Activated T-cell treated with anti-CD3 and anti-CD28 coated beads, Interleukin-2, amount 50 U/mL, for 48 hours (primary cell): Measurements from ENCODE around the gene CAPN10.
"Not testable (repeated sequence)": the region's sequence is repeated elsewhere in the genome, so short reads cannot be mapped to it uniquely, and the experiment has no call there.

Experiments used
- DNase-seq, 2 experiments: peaks; one replicate each; pipeline ENCODE4 v3.0.0-alpha.2; 2020

Gene CAPN10

GRCh38 chr2:240586198-240586918 is at the start of gene CAPN10:
CAPN10 (plus strand) TSS chr2:240586734; CDS start chr2:240586912, 178 bp downstream.
- peak; percentile 96 to 97 for DNase-seq

- DNase-seq: no peak
Observed at GRCh38 chr2:240538031-240538780, 48.3 kb upstream of the CAPN10 start.

GRCh38 chr2:240539101-240539500 is 47.4 kb upstream of the CAPN10 start:
- not testable (repeated sequence) for DNase-seq

- DNase-seq: no peak
Observed at GRCh38 chr2:240539906-240540305, 46.6 kb upstream of the CAPN10 start.

GRCh38 chr2:240551288-240551687 is 35.2 kb upstream of the CAPN10 start:
- DNase-seq: no peak

- no peak for DNase-seq
Observed at GRCh38 chr2:240551811-240552210, 34.7 kb upstream of the CAPN10 start.

- DNase-seq: no peak
Observed at GRCh38 chr2:240553956-240554480, 32.5 kb upstream of the CAPN10 start.

- DNase-seq: no peak
Observed at GRCh38 chr2:240554767-240555493, 31.6 kb upstream of the CAPN10 start.

- DNase-seq: no peak
Observed at GRCh38 chr2:240555541-240556250, 30.8 kb upstream of the CAPN10 start.

- peak; percentile 82 to 84 for DNase-seq
Observed at GRCh38 chr2:240556553-240557100, 29.9 kb upstream of the CAPN10 start.

GRCh38 chr2:240557101-240557751 is 29.3 kb upstream of the CAPN10 start:
- peak in 1 of 2 experiments; percentile 28 for DNase-seq

- DNase-seq: peak; percentile 85 to 87
Observed at GRCh38 chr2:240557808-240558207, 28.7 kb upstream of the CAPN10 start, which contains the start of gene ANKMY1. ANKMY1 (minus strand) TSS chr2:240557988; CDS start chr2:240557335, 653 bp downstream.

GRCh38 chr2:240558236-240558761 is 28.2 kb upstream of the CAPN10 start:
- DNase-seq: peak in 1 of 2 experiments; percentile 25

GRCh38 chr2:240559286-240559685 is 27.2 kb upstream of the CAPN10 start:
- peak in 1 of 2 experiments; percentile 43 for DNase-seq

GRCh38 chr2:240560084-240560479 is 26.5 kb upstream of the CAPN10 start, which contains the start of gene DUSP28:
DUSP28 (plus strand) TSS chr2:240560357; CDS start chr2:240560685, 328 bp downstream.
- peak; percentile 91 to 95 for DNase-seq

- peak; percentile 100 for DNase-seq
Observed at GRCh38 chr2:240560480-240561324, 25.8 kb upstream of the CAPN10 start.

- DNase-seq: peak; percentile 29 to 36
Observed at GRCh38 chr2:240561325-240561971, 25.1 kb upstream of the CAPN10 start.

- not testable (repeated sequence) for DNase-seq
Observed at GRCh38 chr2:240563231-240563630, 23.3 kb upstream of the CAPN10 start.

- DNase-seq: peak in 1 of 2 experiments; percentile 15
Observed at GRCh38 chr2:240563951-240564560, 22.5 kb upstream of the CAPN10 start.
